Spleen (tissue), 7 donors: ENCODE results near the gene YJU2.

Source experiments
- CTCF ChIP-seq, 11 experiments: fragments of 200-600 bp in 7 of 11; fragments of 450-650 bp in 4 of 11; sonication (generic) in 4 of 11; IDR thresholded peaks in 8 of 11; conservative IDR thresholded peaks in 3 of 11; 1 replicate in 7 of 11; 2 replicates in 4 of 11; pipeline versions ENCODE4 v1.4.0 to v1.8.0; 2016 to 2021; ENCODE audit warnings: antibody characterized with exemption in 11 of 11, inconsistent platforms in 4 of 11, mild to moderate bottlenecking in 1 of 11
- POLR2A ChIP-seq, 3 donors: fragments of 450-650 bp; IDR thresholded peaks; one replicate each; pipeline ENCODE4 v1.5.1; 2017; ENCODE audit warnings: antibody characterized with exemption in 3 of 3, mild to moderate bottlenecking in 1 of 3
- POLR2AphosphoS5 ChIP-seq, 3 donors: sonication (generic); formaldehyde crosslinking; IDR thresholded peaks; one replicate each; pipeline ENCODE4 v1.5.1; 2017; ENCODE audit warnings: antibody characterized with exemption in 3 of 3
- donor health status: DM: no; HTN: no; CAD: no; lungs with moderate emphysema.
- donor health status: DM: no; HTN: no; CAD: no.
- donor health status: DM: no; HTN: no; CAD: no.

DNA sequence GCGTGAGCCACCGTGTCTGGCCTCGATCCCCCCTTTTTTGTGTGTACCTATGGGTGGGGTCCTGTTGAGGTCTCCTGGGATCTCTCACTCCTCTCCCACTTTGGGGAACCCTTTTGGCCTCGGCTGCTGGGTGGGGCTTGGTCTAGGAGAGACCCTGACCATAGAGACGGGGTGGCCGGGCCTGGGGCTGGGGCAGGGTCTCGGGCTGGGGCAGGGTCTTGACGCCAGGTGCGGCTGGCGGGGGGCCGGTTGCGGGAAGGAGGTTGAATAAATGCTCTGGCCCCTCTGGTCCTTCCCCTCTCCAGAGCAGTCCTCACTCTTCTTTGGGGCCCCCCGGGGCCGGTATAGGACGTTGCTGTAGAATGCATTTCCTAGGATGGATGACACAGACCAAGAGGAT lies 45.6 kb downstream of the YJU2 start:
- no peak for TF ChIP-seq POLR2AphosphoS5 (IDR thresholded peaks at IDR 0.05)
- no peak for TF ChIP-seq POLR2A (IDR thresholded peaks at IDR 0.05)
- TF ChIP-seq CTCF (IDR thresholded peaks at IDR 0.05 in 8 of 11, conservative IDR thresholded peaks at IDR 0.05 in 3 of 11), result no peak
